Transverse colon (tissue), 4 donors: ENCODE measurements around the gene HCST.

Source experiments
- EP300 ChIP-seq: sonication (generic); formaldehyde crosslinking; IDR thresholded peaks from one replicate; pipeline ENCODE4 v1.6.1; 2017; ENCODE audit warnings: antibody characterized with exemption, low read depth
- POLR2A ChIP-seq: fragments of 450-650 bp; IDR thresholded peaks from one replicate; pipeline ENCODE4 v1.6.1; 2016; ENCODE audit warnings: antibody characterized with exemption, mild to moderate bottlenecking, moderate library complexity
- POLR2AphosphoS5 ChIP-seq, 3 donors: sonication (generic); formaldehyde crosslinking; IDR thresholded peaks; one replicate each; pipeline ENCODE4 v1.6.1; 2016; ENCODE audit warnings: antibody characterized with exemption in 3 of 3
- TF ChIP-seq, protein P1 (sequence below), 5 experiments: fragments of 200-600 bp in 3 of 5; fragments of 450-650 bp in 2 of 5; sonication (generic) in 3 of 5; IDR thresholded peaks; 1 replicate in 2 of 5; 2 replicates in 3 of 5; pipeline ENCODE4 v1.5.1; 2016 to 2017; ENCODE audit warnings: antibody characterized with exemption in 5 of 5, inconsistent platforms in 3 of 5, mild to moderate bottlenecking in 2 of 5, moderate library complexity in 1 of 5

DNA sequence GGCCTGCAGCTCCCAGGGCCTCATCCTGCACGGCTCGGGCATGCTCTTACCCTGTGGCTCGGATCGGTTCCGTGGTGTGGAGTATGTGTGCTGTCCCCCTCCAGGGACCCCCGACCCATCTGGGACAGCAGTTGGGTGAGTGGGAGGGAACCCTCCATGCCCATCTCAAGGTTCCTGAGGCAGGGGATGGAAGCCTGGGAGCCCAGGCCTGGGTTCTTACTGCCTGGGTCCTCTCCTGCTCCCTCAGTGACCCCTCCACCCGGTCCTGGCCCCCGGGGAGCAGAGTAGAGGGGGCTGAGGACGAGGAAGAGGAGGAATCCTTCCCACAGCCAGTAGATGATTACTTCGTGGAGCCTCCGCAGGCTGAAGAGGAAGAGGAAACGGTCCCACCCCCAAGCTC lies 30.7 kb upstream of the HCST start:
- TF ChIP-seq, protein P1, sequence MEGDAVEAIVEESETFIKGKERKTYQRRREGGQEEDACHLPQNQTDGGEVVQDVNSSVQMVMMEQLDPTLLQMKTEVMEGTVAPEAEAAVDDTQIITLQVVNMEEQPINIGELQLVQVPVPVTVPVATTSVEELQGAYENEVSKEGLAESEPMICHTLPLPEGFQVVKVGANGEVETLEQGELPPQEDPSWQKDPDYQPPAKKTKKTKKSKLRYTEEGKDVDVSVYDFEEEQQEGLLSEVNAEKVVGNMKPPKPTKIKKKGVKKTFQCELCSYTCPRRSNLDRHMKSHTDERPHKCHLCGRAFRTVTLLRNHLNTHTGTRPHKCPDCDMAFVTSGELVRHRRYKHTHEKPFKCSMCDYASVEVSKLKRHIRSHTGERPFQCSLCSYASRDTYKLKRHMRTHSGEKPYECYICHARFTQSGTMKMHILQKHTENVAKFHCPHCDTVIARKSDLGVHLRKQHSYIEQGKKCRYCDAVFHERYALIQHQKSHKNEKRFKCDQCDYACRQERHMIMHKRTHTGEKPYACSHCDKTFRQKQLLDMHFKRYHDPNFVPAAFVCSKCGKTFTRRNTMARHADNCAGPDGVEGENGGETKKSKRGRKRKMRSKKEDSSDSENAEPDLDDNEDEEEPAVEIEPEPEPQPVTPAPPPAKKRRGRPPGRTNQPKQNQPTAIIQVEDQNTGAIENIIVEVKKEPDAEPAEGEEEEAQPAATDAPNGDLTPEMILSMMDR (IDR thresholded peaks at IDR 0.05), result no peak
- TF ChIP-seq EP300, result no peak
- TF ChIP-seq POLR2AphosphoS5 (IDR thresholded peaks at IDR 0.05), result no peak
- no peak for TF ChIP-seq POLR2A
